ENCODE results near the gene FBXL16. TPM values are rescaled to one million over a fixed set of nuclear protein-coding genes. Genes with fewer than 3 reads are reported as not detected.

Gene FBXL16
- total and polyA plus RNA-seq, 2 of the 13 experiments (the other 11 are each of a cell fraction or from before 2014, with no cell fraction given), result 0.22 to 2.0 TPM

- ChIA-PET CTCF (ENCODE audit: low intra/inter-chr PET ratio, low total read pairs) (interaction anchor here (1.3 kb wide), 1 partner anchor 9 kb away, joined by 4 read pairs; the partner anchor contains the start of gene RHOT2), POLR2A (no interaction called here)
- Histone ChIP-seq H3K4me2 (ENCODE audit: low read depth, low read length) (no peak overlapping the region), H4K20me1 (ENCODE audit: insufficient read depth, low read length) (no peaks in the 10 kb centered on the region), H3K4me1 (ENCODE audit: insufficient read depth, low read length) (peaks cover 8% of the 10 kb centered on the region), H3K36me3 (replicated peaks in 1 of 2; ENCODE audit: control insufficient read depth in 1 of 2, insufficient read depth in 2 of 2, low read length in 2 of 2) (peaks cover 2 to 3% of the 10 kb centered on the region in 2 experiments; a peak in 1 of 5 replicates), H2AFZ (ENCODE audit: low read length) (no peak overlapping the region), H3K4me3 (replicated peaks in 1 of 3; ENCODE audit: insufficient read depth in 1 of 3, low read depth in 2 of 3, low read length in 3 of 3) (no peak overlapping the region), H3K27ac (ENCODE audit: extremely low read length, insufficient read depth, low read length) (no peak overlapping the region), H3K27me3 (ENCODE audit: control insufficient read depth in 1 of 2, insufficient read depth in 2 of 2, low read length in 2 of 2) (no peaks in the 10 kb centered on the region), H3K79me2 (ENCODE audit: insufficient read depth, low read length) (no peaks in the 10 kb centered on the region), H3K9me3 (ENCODE audit: low read length) (no peaks in the 10 kb centered on the region), H3K9ac (ENCODE audit: insufficient read depth, low read depth, low read length) (no peak overlapping the region)
- intact Hi-C loops (cut with micrococcal nuclease; ENCODE audit: unreplicated experiment) (no loop called here), in situ Hi-C loops (cut with HindIII; ENCODE audit: extremely low pct_ligation_motif_present, low pct_unique_long_range_greater_than_20kb) (no loop called here)
- DNase-seq (ENCODE audit: low spot score) (no peak), ATAC-seq (no peak), FAIRE-seq (no peak)
- TF ChIP-seq POLR2AphosphoS5 (IDR thresholded peaks at IDR 0.05; ENCODE audit: low read depth, low read length), result no peak
- no peak for TF ChIP-seq NBN (conservative IDR thresholded peaks at IDR 0.05)
- no peak for TF ChIP-seq ZFP36L2 (CRISPR knock-in tag; IDR thresholded peaks at IDR 0.05)
- TF ChIP-seq GABPA (IDR thresholded peaks at IDR 0.05; ENCODE audit: low read depth, low read length), result no peak
- no peak for TF ChIP-seq GABPA (CRISPR knock-in tag; IDR thresholded peaks at IDR 0.05; ENCODE audit: low read depth)
- no peak for TF ChIP-seq ZBTB44 (CRISPR knock-in tag; IDR thresholded peaks at IDR 0.05)
- no peak for TF ChIP-seq ZNF549 (CRISPR knock-in tag; IDR thresholded peaks at IDR 0.05)
- no peak for TF ChIP-seq ZBTB33 (CRISPR knock-in tag; IDR thresholded peaks at IDR 0.05)
- no peak for TF ChIP-seq HINFP (CRISPR knock-in tag; IDR thresholded peaks at IDR 0.05; ENCODE audit: low read depth)
- TF ChIP-seq ZHX2 (IDR thresholded peaks at IDR 0.05; ENCODE audit: low read depth), result no peak
- TF ChIP-seq ZHX2 (CRISPR knock-in tag; IDR thresholded peaks at IDR 0.05; ENCODE audit: borderline replicate concordance), result no peak
- no peak for TF ChIP-seq ZNF143 (CRISPR knock-in tag; IDR thresholded peaks at IDR 0.05)
- TF ChIP-seq ZNF383 (CRISPR knock-in tag; IDR thresholded peaks at IDR 0.05; ENCODE audit: borderline replicate concordance), result no peak
- no peak for TF ChIP-seq MIER3 (CRISPR knock-in tag; IDR thresholded peaks at IDR 0.05; ENCODE audit: borderline replicate concordance)
- WGBS (ENCODE audit: low lambda C conversion rate), result 97% methylated on average over 16 of the region's 35 CpGs
- no TSS peak for BruUV-seq (replicated peaks)
These were observed 46.7 kb downstream of the FBXL16 start for GRCh38 chr16:658679-659571.
